ENCODE measurements around the gene FBXL17. TPM values are rescaled to one million over a fixed set of nuclear protein-coding genes. Genes with fewer than 3 reads are reported as not detected.

FBXL17 gene
- polyA plus RNA-seq, 2 of the 4 experiments (the other 2 are of a cell fraction): 8.7 to 9.1 TPM

- no peaks in the 10 kb centered on the region for H3K9me3 ChIP-seq
- no peak for DNase-seq (ENCODE audit: low read depth in 1 of 2, low spot score in 1 of 2)
- ChIA-PET POLR2A (no interaction called here), CTCF (no interaction called here)
- no peak for ATAC-seq
- H3K4me3 ChIP-seq: no peak overlapping the region
- H3K4me1 ChIP-seq: no peaks in the 10 kb centered on the region
- TF ChIP-seq, protein P1, sequence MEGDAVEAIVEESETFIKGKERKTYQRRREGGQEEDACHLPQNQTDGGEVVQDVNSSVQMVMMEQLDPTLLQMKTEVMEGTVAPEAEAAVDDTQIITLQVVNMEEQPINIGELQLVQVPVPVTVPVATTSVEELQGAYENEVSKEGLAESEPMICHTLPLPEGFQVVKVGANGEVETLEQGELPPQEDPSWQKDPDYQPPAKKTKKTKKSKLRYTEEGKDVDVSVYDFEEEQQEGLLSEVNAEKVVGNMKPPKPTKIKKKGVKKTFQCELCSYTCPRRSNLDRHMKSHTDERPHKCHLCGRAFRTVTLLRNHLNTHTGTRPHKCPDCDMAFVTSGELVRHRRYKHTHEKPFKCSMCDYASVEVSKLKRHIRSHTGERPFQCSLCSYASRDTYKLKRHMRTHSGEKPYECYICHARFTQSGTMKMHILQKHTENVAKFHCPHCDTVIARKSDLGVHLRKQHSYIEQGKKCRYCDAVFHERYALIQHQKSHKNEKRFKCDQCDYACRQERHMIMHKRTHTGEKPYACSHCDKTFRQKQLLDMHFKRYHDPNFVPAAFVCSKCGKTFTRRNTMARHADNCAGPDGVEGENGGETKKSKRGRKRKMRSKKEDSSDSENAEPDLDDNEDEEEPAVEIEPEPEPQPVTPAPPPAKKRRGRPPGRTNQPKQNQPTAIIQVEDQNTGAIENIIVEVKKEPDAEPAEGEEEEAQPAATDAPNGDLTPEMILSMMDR (IDR thresholded peaks at IDR 0.05): no peak
- TF ChIP-seq EP300 (IDR thresholded peaks at IDR 0.05) (no peak), JUNB (IDR thresholded peaks at IDR 0.05) (no peak), ELK1 (IDR thresholded peaks at IDR 0.05; ENCODE audit: low read depth, low read length) (no peak), RARB (CRISPR knock-in tag; IDR thresholded peaks at IDR 0.05) (no peak), GATA3 (IDR thresholded peaks at IDR 0.05; ENCODE audit: borderline replicate concordance) (no peak), POLR2AphosphoS2 (conservative IDR thresholded peaks at IDR 0.05; ENCODE audit: low read length) (no peak), HES2 (IDR thresholded peaks at IDR 0.05) (no peak)
- TF ChIP-seq, protein P2, sequence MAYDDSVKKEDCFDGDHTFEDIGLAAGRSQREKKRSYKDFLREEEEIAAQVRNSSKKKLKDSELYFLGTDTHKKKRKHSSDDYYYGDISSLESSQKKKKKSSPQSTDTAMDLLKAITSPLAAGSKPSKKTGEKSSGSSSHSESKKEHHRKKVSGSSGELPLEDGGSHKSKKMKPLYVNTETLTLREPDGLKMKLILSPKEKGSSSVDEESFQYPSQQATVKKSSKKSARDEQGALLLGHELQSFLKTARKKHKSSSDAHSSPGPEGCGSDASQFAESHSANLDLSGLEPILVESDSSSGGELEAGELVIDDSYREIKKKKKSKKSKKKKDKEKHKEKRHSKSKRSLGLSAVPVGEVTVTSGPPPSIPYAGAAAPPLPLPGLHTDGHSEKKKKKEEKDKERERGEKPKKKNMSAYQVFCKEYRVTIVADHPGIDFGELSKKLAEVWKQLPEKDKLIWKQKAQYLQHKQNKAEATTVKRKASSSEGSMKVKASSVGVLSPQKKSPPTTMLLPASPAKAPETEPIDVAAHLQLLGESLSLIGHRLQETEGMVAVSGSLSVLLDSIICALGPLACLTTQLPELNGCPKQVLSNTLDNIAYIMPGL (CRISPR knock-in tag; IDR thresholded peaks at IDR 0.05; ENCODE audit: borderline replicate concordance): no peak
- no peak for FAIRE-seq
- no peak overlapping the region for H3K27ac ChIP-seq
- 89% methylated on average over 2 of the region's 2 CpGs for WGBS (ENCODE audit: missing lambda C conversion rate)
- H3K4me2 ChIP-seq: no peak overlapping the region
These were observed 267.9 kb downstream of the FBXL17 start for GRCh38 chr5:108113950-108114349.

DNA sequence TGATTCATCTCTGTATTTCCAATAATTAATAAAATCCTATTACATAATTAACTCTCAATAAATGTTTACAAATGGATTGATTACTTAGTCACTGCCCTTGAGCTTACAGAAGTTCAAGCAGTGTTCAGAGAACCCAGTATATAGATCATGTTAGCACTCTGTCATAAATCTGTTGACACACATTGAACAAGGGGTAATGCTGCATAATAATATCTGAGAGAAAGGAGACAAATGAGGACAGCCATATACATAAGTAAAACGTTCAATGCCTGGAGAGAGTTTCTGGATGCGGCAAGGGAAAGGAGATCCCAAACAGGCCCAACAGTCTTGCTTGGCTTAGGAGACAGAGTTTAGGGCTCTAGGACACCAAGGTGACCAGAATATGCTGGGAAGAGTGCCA, 270.2 kb downstream of the FBXL17 start:
- DNase-seq (ENCODE audit: low read depth in 1 of 2, low spot score in 1 of 2) (no peak), ATAC-seq (no peak), FAIRE-seq (no peak)
- H3K4me1 ChIP-seq: no peaks in the 10 kb centered on the region
- ChIA-PET CTCF (no interaction called here), POLR2A (no interaction called here)
- H3K4me2 ChIP-seq: no peak overlapping the region
- TF ChIP-seq E2F6 (IDR thresholded peaks at IDR 0.05; ENCODE audit: borderline replicate concordance, low read depth) (no peak), CHD2 (IDR thresholded peaks at IDR 0.05; ENCODE audit: low read length, partially characterized antibody) (no peak), EHF (CRISPR knock-in tag; IDR thresholded peaks at IDR 0.05) (no peak), HDAC2 (IDR thresholded peaks at IDR 0.05) (no peak), CHD4 (IDR thresholded peaks at IDR 0.05; ENCODE audit: borderline replicate concordance) (no peak), JUNB (IDR thresholded peaks at IDR 0.05) (no peak), HOXB5 (CRISPR knock-in tag; IDR thresholded peaks at IDR 0.05) (no peak), ATOH8 (CRISPR knock-in tag; IDR thresholded peaks at IDR 0.05; ENCODE audit: low read depth) (no peak), SMC3 (IDR thresholded peaks at IDR 0.05) (no peak), FOSB (CRISPR knock-in tag; IDR thresholded peaks at IDR 0.05) (no peak), MAX (IDR thresholded peaks at IDR 0.05) (no peak), MYC (IDR thresholded peaks at IDR 0.05; ENCODE audit: borderline replicate concordance, low read length) (no peak)
- TF ChIP-seq, protein P2 (CRISPR knock-in tag; IDR thresholded peaks at IDR 0.05; ENCODE audit: borderline replicate concordance): no peak
- TF ChIP-seq, protein P3, sequence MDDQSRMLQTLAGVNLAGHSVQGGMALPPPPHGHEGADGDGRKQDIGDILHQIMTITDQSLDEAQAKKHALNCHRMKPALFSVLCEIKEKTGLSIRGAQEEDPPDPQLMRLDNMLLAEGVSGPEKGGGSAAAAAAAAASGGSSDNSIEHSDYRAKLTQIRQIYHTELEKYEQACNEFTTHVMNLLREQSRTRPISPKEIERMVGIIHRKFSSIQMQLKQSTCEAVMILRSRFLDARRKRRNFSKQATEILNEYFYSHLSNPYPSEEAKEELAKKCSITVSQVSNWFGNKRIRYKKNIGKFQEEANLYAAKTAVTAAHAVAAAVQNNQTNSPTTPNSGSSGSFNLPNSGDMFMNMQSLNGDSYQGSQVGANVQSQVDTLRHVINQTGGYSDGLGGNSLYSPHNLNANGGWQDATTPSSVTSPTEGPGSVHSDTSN (IDR thresholded peaks at IDR 0.05): no peak
- TF ChIP-seq, protein P4, sequence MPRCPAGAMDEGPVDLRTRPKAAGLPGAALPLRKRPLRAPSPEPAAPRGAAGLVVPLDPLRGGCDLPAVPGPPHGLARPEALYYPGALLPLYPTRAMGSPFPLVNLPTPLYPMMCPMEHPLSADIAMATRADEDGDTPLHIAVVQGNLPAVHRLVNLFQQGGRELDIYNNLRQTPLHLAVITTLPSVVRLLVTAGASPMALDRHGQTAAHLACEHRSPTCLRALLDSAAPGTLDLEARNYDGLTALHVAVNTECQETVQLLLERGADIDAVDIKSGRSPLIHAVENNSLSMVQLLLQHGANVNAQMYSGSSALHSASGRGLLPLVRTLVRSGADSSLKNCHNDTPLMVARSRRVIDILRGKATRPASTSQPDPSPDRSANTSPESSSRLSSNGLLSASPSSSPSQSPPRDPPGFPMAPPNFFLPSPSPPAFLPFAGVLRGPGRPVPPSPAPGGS (IDR thresholded peaks at IDR 0.05): no peak
- no peak overlapping the region for H3K27ac ChIP-seq
- no peak overlapping the region for H3K4me3 ChIP-seq
- no peaks in the 10 kb centered on the region for H3K9me3 ChIP-seq
- 70% methylated on average over 2 of the region's 2 CpGs for WGBS (ENCODE audit: missing lambda C conversion rate)

Measured in A549 (cell line).